Ascending aorta (tissue), 2 donors: Measurements from ENCODE around the gene RGS6. TPM values are rescaled to one million over a fixed set of nuclear protein-coding genes. Genes with fewer than 3 reads are reported as not detected.

ENCODE experiments used
- DNase-seq, 2 donors: peaks; one replicate each; pipeline ENCODE4 v3.0.0-alpha.2; 2019; ENCODE audit warnings: low spot score in 2 of 2
- H3K27ac ChIP-seq, 2 donors: fragments of 200-600 bp; sonication (generic); one replicate each; pipeline ENCODE4 v1.5.1; 2016 to 2017; ENCODE audit warnings: mild to moderate bottlenecking in 1 of 2
- H3K27me3 ChIP-seq: fragments of 200-600 bp; sonication (generic); one replicate; pipeline ENCODE4 v1.5.1; 2017
- H3K36me3 ChIP-seq, 2 donors: fragments of 200-600 bp; sonication (generic); one replicate each; pipeline ENCODE4 v1.5.1; 2016
- H3K4me1 ChIP-seq, 2 donors: fragments of 200-600 bp; sonication (generic); one replicate each; pipeline ENCODE4 v1.5.1; 2016 to 2017; ENCODE audit warnings: mild to moderate bottlenecking in 1 of 2
- H3K4me3 ChIP-seq, 2 donors: fragments of 200-600 bp; sonication (generic); one replicate each; pipeline ENCODE4 v1.5.1; 2016 to 2017; ENCODE audit warnings: mild to moderate bottlenecking in 1 of 2
- H3K9me3 ChIP-seq, 2 donors: fragments of 200-600 bp; sonication (generic); one replicate each; pipeline ENCODE4 v1.5.1; 2016
- intact Hi-C: fragments of 100-400 bp; cut with DNase I; formaldehyde crosslinking; loops from one replicate; pipeline ENCODE4 v1.15.1; 2023
- total RNA-seq: library from RNA; depleted of rRNA; stranded (reverse); fragments of >200 nt; gene quantifications from one replicate; pipeline ENCODE4 v1.1.0, GENCODE V29; 2016
- TF ChIP-seq, protein P1 (sequence below), 3 experiments: fragments of 200-600 bp in 2 of 3; fragments of 450-650 bp in 1 of 3; sonication (generic) in 2 of 3; IDR thresholded peaks; one replicate each; pipeline ENCODE4 v1.5.1; 2016 to 2019; ENCODE audit warnings: antibody characterized with exemption in 3 of 3, mild to moderate bottlenecking in 1 of 3, moderate library complexity in 1 of 3

Gene RGS6
- total RNA-seq, 1 donor from 2014 or later: 0.11 TPM

DNA sequence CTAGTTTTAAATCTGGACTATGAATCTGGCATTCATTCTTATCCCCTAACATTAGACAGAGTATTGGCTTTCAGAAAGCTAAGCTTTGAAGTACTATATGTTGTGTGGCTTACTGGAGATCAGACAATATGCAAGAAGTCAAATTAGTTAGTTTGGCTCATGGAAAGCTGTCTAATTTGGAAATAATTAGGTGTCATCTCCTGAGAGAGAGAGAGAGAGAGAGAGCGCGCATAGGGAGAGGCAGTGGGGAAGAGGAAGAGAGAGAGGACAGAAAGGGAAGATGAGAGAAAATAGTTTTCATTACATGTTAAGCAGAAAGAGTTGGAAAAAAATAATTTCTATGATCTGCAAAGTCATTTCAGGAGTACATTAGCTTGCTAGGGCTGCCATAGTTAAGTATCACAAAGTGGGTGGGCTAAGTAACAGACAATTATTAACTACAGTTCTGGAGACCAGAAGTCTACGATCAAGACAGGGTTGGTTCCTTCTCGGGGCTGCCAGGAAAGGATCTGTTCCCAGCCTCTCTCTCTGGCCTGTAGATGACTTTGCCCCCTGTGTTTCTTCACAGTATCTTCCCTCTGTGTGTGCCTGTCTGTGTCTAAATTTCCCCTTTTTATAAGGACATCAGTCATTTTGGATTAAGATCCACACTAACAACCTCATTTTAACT, 404.2 kb downstream of the RGS6 start:
- H3K27me3 ChIP-seq: no peaks in the 10 kb centered on the region
- DNase-seq: no peak
- intact Hi-C loops: no loop called here
- TF ChIP-seq, protein P1, sequence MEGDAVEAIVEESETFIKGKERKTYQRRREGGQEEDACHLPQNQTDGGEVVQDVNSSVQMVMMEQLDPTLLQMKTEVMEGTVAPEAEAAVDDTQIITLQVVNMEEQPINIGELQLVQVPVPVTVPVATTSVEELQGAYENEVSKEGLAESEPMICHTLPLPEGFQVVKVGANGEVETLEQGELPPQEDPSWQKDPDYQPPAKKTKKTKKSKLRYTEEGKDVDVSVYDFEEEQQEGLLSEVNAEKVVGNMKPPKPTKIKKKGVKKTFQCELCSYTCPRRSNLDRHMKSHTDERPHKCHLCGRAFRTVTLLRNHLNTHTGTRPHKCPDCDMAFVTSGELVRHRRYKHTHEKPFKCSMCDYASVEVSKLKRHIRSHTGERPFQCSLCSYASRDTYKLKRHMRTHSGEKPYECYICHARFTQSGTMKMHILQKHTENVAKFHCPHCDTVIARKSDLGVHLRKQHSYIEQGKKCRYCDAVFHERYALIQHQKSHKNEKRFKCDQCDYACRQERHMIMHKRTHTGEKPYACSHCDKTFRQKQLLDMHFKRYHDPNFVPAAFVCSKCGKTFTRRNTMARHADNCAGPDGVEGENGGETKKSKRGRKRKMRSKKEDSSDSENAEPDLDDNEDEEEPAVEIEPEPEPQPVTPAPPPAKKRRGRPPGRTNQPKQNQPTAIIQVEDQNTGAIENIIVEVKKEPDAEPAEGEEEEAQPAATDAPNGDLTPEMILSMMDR (IDR thresholded peaks at IDR 0.05): no peak
- no peaks in the 10 kb centered on the region for H3K9me3 ChIP-seq
- H3K4me3 ChIP-seq: no peak overlapping the region
- H3K27ac ChIP-seq: no peak overlapping the region
- no peaks in the 10 kb centered on the region for H3K4me1 ChIP-seq
- no peaks in the 10 kb centered on the region for H3K36me3 ChIP-seq

DNA sequence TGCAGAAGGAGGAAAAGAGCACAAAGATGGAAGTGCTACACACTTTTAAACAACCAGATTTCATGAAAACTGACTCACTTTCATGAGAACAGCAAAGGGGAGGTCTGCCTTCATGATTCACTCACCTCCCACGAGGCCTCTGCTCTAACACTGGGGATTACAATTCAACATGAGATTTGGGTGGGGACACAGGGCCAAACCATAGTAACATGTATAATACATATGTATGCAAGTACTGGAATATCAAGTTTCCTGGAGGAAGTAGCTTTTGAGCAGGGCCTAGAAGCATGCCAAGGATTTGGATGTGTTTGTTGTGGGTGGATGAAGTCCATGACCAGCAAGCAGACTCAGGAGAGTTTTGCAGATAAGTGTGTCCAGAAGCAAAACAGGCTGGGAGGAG, 409.0 kb downstream of the RGS6 start:
- intact Hi-C loops: no loop called here
- Histone ChIP-seq H3K27me3 (no peaks in the 10 kb centered on the region), H3K36me3 (no peaks in the 10 kb centered on the region), H3K4me3 (no peak overlapping the region), H3K9me3 (no peaks in the 10 kb centered on the region), H3K4me1 (no peaks in the 10 kb centered on the region), H3K27ac (no peak overlapping the region)
- TF ChIP-seq, protein P1 (IDR thresholded peaks at IDR 0.05): no peak
- no peak for DNase-seq

DNA sequence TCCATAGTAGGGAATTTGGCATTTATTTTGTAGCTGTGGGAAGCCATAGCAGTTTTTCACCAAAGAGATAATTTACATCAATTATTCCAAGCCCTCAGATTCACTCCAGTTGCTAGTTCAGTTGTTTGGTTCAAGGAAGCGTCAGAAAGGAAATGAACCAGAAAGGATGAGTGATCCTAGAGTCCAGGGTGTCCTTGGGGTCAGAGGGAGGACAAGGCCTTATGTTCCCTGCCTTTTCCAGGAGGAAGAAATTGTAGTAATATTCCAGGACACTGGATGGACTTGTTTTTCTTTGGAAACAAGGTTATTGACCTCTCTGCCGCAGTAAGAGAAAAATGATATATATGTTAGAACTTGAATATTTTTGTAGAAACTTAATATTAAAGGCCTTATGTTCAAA, 409.5 kb downstream of the RGS6 start:
- H3K4me1 ChIP-seq: no peaks in the 10 kb centered on the region
- intact Hi-C loops: no loop called here
- no peaks in the 10 kb centered on the region for H3K9me3 ChIP-seq
- no peak for DNase-seq
- no peak overlapping the region for H3K4me3 ChIP-seq
- H3K27ac ChIP-seq: no peak overlapping the region
- no peaks in the 10 kb centered on the region for H3K36me3 ChIP-seq
- TF ChIP-seq, protein P1 (IDR thresholded peaks at IDR 0.05): no peak
- no peaks in the 10 kb centered on the region for H3K27me3 ChIP-seq

DNA sequence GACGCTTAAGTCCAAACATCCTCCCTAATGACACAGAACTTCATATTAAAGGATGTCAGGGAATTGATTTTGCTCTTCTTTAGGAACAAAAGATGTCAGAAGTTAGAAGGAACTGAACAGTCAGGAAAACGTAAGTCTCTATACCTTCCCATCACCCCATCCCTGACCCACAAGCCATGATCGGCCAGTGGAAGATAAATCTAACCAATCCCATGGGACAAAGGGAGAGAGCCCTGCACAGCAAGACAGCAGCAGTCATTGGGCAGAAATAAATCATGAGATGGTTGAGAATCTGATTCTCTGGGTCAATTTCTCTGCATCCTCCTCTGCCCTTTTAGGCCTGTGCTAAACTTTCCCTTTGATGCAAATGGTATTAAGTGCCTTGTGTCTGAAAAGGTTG, 414.9 kb downstream of the RGS6 start:
- no peak for DNase-seq
- Histone ChIP-seq H3K27ac (no peak overlapping the region), H3K9me3 (no peaks in the 10 kb centered on the region), H3K4me1 (no peaks in the 10 kb centered on the region), H3K27me3 (no peaks in the 10 kb centered on the region), H3K36me3 (no peaks in the 10 kb centered on the region), H3K4me3 (no peak overlapping the region)
- intact Hi-C loops: no loop called here
- TF ChIP-seq, protein P1 (IDR thresholded peaks at IDR 0.05): no peak

DNA sequence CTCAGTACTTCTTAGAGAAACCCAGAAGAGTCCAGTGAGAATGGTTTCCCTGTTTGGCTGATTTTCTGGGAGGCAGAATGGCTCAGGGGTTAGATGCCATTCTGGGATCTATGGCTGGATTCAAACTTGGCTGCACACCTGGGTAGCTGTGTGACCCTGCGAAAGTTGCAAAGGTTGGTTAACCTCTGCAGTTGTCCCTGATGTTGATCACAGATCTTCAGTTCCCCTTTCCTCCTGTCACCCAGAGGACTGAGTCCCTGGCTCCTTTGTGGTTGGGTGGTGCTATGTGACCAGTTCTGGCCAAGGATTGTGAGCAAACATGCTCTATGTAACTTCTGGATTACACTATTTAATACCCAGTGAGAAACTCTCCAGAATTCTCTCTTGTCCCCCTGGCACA, 418.0 kb downstream of the RGS6 start:
- no peak overlapping the region for H3K27ac ChIP-seq
- H3K4me1 ChIP-seq: no peaks in the 10 kb centered on the region
- no peaks in the 10 kb centered on the region for H3K9me3 ChIP-seq
- TF ChIP-seq, protein P1 (IDR thresholded peaks at IDR 0.05): no peak
- no peak overlapping the region for H3K4me3 ChIP-seq
- H3K27me3 ChIP-seq: no peaks in the 10 kb centered on the region
- no peaks in the 10 kb centered on the region for H3K36me3 ChIP-seq
- no peak for DNase-seq
- intact Hi-C loops: no loop called here

DNA sequence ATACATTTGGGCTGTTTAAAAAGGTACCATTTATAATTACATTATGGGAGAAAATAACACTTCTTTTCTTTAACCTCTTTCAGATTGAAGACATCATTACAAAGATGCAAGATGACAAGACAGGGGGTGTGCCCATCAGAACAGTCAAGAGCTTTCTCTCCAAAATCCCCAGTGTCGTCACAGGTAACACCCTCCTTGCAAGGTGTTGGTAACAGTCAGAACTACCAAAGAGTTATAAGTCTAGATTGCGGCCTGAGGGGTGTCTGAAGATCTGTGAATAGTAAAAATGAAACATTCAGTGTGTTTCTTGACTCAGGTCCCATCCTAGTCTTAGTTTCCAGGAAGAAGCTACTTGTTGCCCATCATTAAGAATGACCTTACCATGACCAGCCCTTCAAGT, 419.8 kb downstream of the RGS6 start:
- TF ChIP-seq, protein P1 (IDR thresholded peaks at IDR 0.05): no peak
- H3K27me3 ChIP-seq: no peaks in the 10 kb centered on the region
- intact Hi-C loops: no loop called here
- DNase-seq: no peak
- no peaks in the 10 kb centered on the region for H3K9me3 ChIP-seq
- H3K27ac ChIP-seq: no peak overlapping the region
- H3K4me3 ChIP-seq: no peak overlapping the region
- H3K4me1 ChIP-seq: no peaks in the 10 kb centered on the region
- no peaks in the 10 kb centered on the region for H3K36me3 ChIP-seq
